Central memory CD8-positive, alpha-beta T cell (primary cell): Measurements from ENCODE around the gene YJEFN3.
A peak's percentile ranks its signal among the peaks of the same experiment; 100 is the strongest.

Source experiments
- ATAC-seq: fragments of 150-1000 bp; cut with Tn5 transposase; replicated peaks from 2 replicates; pipeline ENCODE4 v1.10.0; 2022; ENCODE audit warnings: mild to moderate bottlenecking, moderate FRiP score, moderate number of reproducible peaks; ENCODE audit not compliant: poor library complexity, severe bottlenecking; ENCODE audit errors: extremely low read depth
- DNase-seq, 2 donors: peaks; one replicate each; pipeline ENCODE4 v3.0.0; 2021; ENCODE audit warnings: low spot score in 2 of 2
- H3K27ac Mint-ChIP-seq: one replicate; pipeline ENCODE4 v1.8.0; 2022; ENCODE audit warnings: low read depth, mild to moderate bottlenecking, moderate library complexity, mixed read lengths
- H3K27me3 Mint-ChIP-seq: one replicate; pipeline ENCODE4 v1.8.0; 2022; ENCODE audit warnings: mixed read lengths
- H3K36me3 Mint-ChIP-seq: one replicate; pipeline ENCODE4 v1.8.0; 2022; ENCODE audit warnings: mild to moderate bottlenecking, moderate library complexity, mixed read lengths; ENCODE audit not compliant: insufficient read depth
- H3K4me1 Mint-ChIP-seq: one replicate; pipeline ENCODE4 v1.8.0; 2022; ENCODE audit warnings: mixed read lengths
- H3K4me3 Mint-ChIP-seq: one replicate; pipeline ENCODE4 v1.8.0; 2022; ENCODE audit warnings: mild to moderate bottlenecking, moderate library complexity, mixed read lengths
- H3K9me3 Mint-ChIP-seq: one replicate; pipeline ENCODE4 v1.8.0; 2022; ENCODE audit warnings: mixed read lengths

YJEFN3 gene

DNA sequence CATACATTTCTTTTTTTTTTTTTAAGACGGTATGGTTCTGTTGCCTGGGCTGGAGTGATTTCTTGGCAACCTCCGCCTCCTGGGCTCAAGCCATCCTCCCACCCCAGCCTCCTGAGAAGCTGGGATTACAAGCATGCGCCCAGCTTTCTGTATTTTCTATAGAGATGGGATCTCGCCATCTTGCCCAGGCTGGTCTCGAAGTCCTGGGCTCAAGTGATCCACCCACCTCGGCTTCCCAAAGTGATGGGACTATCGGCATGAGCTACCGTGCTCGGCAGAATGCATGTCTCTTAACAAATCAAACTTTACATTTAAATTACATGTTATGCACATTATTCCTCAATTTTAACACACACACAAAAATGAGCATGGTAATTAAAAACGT, 11.5 kb upstream of the YJEFN3 start:
- no peaks in the 10 kb centered on the region for H3K9me3 Mint-ChIP-seq
- H3K36me3 Mint-ChIP-seq, result peaks cover 25% of the 10 kb centered on the region
- DNase-seq (no peak), ATAC-seq (no peak)
- no peaks in the 10 kb centered on the region for H3K27me3 Mint-ChIP-seq
- peak overlapping the region; percentile 92 for H3K4me3 Mint-ChIP-seq
- H3K4me1 Mint-ChIP-seq, result peaks cover 28% of the 10 kb centered on the region
- no peak overlapping the region for H3K27ac Mint-ChIP-seq

DNA sequence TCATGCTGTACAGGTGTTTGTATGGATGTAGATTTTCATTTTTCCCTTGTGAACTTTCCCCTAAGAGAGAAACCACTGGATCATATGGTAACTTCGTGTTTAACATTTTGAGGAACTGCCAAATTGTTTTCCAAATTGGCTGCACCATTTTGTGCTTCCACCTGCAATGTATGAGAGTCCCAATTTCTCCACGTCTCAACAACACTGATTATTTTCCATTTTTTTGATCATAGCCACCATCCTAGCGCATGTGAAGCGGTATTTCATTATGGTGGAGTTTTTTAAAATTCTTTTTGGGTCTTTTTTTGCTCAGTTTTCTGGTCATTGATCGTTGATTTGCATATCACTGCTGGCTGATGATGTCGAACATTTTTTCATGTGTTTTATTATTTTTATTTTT, 7.7 kb upstream of the YJEFN3 start:
- H3K9me3 Mint-ChIP-seq, result no peaks in the 10 kb centered on the region
- ATAC-seq (no peak), DNase-seq (no peak)
- H3K27ac Mint-ChIP-seq, result no peak overlapping the region
- no peaks in the 10 kb centered on the region for H3K27me3 Mint-ChIP-seq
- H3K4me3 Mint-ChIP-seq, result no peak overlapping the region
- H3K4me1 Mint-ChIP-seq, result peaks cover 26% of the 10 kb centered on the region
- H3K36me3 Mint-ChIP-seq, result peaks cover 27% of the 10 kb centered on the region

DNA sequence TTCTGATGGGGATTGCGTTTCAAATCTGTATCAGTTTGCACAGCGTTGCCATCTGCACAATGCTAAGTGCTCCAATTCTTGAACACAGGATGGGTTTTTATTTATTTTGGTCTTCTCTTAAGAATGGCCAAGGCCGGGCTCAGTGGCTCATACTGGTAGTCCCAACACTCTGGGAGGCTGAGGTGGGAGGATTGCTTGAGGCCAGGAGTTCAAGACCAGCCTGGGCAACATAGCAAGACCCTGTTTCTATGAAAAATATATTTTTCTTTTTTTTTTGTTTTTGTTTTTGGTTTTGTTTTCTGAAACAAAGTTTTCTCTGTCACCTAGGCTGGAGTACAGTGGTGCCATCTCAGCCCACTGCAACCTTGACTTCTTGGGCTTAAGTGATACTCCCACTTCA, 5.5 kb upstream of the YJEFN3 start:
- H3K27ac Mint-ChIP-seq, result no peak overlapping the region

DNA sequence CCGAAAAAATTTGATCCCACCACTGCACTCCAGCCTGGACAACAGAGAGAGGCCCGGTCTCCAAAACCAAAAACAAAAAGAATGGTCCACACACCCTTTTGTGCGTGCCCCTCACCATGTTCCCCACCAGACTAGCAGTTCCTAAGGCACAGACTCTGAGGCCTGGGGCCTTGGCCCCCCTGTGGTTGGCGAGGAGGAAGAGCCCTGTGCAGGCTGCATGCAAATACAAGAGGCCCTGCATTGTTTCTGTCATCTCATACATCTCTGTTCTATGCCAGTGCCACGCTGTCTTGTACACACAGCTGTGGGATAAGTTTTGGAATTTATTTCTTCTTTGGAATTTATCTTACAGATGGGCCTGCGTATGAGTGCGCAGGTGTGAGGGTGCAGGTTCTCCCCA, 4.7 kb upstream of the YJEFN3 start:
- DNase-seq (no peak), ATAC-seq (no peak)
- Mint-ChIP-seq H3K4me1 (peaks cover 19% of the 10 kb centered on the region), H3K27ac (no peak overlapping the region), H3K36me3 (peaks cover 24% of the 10 kb centered on the region), H3K9me3 (no peaks in the 10 kb centered on the region), H3K27me3 (no peaks in the 10 kb centered on the region), H3K4me3 (no peak overlapping the region)

More for the DNA sequence above, 5.5 kb upstream of the YJEFN3 start:
- Mint-ChIP-seq H3K9me3 (no peaks in the 10 kb centered on the region), H3K4me3 (no peak overlapping the region), H3K4me1 (peaks cover 20% of the 10 kb centered on the region), H3K27me3 (no peaks in the 10 kb centered on the region), H3K36me3 (peaks cover 27% of the 10 kb centered on the region)
- no peak for DNase-seq
- no peak for ATAC-seq

DNA sequence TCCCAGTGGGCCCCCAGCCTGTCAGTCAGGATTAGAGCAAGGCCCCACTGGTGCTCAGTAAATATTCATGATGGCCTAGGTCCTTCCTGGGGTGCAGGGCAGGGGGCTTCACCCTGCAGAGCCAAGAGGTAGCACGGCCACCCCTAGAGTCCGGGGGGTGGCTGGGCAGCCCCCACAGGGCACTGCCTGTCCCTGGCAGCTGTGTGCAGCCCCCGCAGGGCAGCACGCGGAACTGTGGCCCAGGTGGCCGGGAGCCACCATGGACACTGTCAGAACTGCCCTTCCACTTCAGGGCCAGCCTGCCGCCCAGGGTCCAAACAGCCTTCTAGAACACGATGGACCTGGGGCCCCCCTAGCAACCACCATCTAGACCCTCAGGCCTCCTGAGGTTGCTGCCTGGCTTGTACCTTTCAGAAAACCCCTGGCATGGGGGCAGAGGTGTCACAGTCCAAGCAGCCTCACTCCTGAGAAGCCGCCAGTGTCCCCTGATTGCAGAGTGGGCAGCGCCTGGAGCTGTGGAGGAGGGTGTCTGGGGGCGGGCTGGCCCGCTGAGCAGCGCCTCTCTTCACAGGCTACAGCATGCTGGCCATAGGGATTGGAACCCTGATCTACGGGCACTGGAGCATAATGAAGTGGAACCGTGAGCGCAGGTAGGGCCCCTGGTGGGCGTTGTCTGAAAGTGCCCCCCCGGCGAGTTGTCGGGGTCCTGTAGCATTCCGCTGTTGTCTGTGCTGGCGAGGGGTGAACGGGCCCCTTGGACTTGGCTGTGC, 2.9 kb upstream of the YJEFN3 start:
- ATAC-seq, result no peak
- Mint-ChIP-seq H3K36me3 (peaks cover 27% of the 10 kb centered on the region), H3K27me3 (no peaks in the 10 kb centered on the region), H3K4me1 (peaks cover 4% of the 10 kb centered on the region), H3K9me3 (no peaks in the 10 kb centered on the region), H3K4me3 (no peak overlapping the region), H3K27ac (no peak overlapping the region)
- DNase-seq, result no peak

DNA sequence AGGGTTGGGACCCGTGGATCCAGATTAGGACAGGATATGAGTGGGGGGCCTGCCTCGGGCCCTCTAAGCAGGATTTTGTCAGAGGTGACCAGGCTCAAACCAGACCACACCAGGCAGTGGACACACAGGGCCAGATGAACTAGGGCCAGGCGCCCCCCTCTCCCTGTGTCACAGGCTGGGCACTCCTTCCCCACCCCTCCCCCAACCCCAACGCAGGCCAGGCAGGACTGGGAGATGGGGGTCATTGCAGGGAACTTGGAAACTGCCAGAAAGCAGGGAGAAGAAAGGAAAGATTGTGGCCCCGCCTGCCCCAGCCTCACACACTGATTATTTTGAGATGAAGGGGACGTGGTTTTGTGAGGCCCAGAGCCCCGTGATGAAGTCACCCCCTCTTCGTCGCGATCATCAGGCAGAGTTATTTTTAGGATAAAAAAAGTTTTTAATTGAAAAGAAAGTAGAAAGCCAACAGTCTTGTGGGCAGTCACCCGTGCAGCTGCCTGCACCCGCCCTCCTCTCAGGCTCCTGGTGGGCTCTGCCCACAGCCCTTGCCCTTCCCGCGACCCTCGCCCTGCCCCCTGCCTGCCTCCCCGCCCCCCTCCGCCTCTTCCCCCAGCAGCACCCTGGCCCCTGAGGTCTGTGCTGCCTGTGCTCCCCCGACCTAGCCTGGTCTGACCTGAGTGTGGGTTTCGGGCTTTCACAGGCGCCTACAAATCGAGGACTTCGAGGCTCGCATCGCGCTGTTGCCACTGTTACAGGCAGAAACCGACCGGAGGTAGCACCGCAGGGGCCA, 1.9 kb upstream of the YJEFN3 start:
- Mint-ChIP-seq H3K4me1 (no peaks in the 10 kb centered on the region), H3K27me3 (no peaks in the 10 kb centered on the region), H3K4me3 (no peak overlapping the region), H3K9me3 (no peaks in the 10 kb centered on the region), H3K36me3 (peaks cover 27% of the 10 kb centered on the region), H3K27ac (no peak overlapping the region)
- ATAC-seq (no peak), DNase-seq (no peak)

DNA sequence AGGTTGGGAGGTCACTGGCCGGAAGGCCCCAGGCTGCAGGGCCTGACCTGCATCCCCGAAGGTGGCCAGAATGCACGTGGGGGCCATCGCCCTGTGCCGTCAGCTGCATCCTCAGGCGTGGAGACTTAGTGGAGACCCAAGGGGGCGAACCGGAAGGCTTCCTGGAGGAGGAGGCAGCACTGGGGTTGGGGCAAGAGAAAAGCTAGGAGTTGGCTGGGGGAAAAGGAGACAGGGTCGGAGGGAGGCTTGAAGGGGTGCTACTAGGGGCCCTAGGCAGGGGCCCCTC, 1.4 kb upstream of the YJEFN3 start:
- no peak for ATAC-seq
- H3K27ac Mint-ChIP-seq, result no peak overlapping the region
- DNase-seq, result no peak
- H3K36me3 Mint-ChIP-seq, result peaks cover 27% of the 10 kb centered on the region
- peaks cover 5% of the 10 kb centered on the region for H3K4me1 Mint-ChIP-seq
- no peaks in the 10 kb centered on the region for H3K9me3 Mint-ChIP-seq
- H3K27me3 Mint-ChIP-seq, result no peaks in the 10 kb centered on the region
- no peak overlapping the region for H3K4me3 Mint-ChIP-seq

DNA sequence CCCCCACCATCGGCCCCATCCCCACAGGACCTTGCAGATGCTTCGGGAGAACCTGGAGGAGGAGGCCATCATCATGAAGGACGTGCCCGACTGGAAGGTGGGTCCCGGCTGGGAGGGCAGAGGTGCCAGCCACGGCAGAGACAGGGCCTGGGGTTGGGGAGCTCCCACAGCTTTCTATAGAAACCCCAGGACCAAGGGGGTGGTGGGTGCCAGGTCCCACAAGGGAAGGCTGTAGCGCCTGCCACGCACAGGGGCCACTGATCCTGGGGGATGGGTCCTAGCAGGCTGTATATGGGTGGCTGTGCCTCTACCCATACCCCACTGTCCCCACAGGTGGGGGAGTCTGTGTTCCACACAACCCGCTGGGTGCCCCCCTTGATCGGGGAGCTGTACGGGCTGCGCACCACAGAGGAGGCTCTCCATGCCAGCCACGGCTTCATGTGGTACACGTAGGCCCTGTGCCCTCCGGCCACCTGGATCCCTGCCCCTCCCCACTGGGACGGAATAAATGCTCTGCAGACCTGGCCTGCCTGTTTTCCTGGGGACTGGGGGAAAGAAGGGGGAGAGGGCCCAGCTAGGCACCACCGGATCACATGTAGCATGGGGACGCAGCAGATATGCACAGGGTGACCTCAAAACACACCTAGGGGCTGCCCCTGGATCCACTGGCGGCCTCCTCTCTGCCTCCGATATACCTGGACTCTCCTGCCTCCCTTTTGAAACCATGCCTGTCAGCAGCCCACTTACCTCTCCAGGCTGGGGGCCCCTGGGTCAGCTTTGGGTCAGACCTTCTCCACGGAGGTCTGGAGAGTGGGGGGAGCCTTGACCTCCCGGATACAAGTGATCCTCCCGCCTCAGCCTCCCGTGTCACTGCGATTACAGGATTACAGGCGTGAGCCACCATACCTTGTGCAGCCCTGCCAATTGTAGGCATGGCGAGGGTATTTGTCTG, 761 bp upstream of the YJEFN3 start:
- DNase-seq, result no peak

DNA sequence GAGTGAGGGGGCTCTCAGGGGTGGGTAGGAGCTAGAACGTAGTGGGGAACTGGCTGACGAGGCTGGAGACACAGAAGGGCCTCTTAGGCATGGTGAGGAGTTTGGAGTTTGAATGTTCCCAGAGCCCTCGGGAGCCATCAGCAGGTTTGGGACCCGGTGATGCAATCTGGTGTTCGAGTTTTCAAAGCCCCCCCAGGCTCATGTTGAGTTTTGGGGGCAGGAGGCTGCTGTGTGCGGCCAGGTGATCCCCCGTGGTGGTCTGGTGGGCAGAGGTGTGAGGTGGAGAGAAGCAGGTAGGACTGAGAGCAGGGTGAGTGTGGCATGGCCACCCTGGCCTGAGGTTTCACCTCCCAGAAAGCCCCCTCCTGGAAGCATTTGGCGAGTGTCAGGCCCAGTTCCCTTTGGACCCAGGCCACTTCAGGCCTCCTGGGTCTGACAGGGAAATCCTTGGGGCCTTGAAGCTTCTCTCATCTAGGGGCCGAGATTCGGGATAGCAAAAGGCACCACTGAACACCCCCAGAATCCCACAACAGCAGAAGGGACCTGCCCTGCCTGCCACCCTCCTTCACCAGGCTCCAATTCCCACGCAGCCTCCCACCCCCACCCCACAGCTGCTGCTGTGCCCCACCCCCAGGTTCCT, 1.2 kb downstream of the YJEFN3 start:
- Mint-ChIP-seq H3K4me1 (peaks cover 11% of the 10 kb centered on the region), H3K9me3 (no peaks in the 10 kb centered on the region), H3K27me3 (no peaks in the 10 kb centered on the region), H3K36me3 (peaks cover 26% of the 10 kb centered on the region), H3K4me3 (no peak overlapping the region), H3K27ac (peak overlapping the region; percentile 75)
- DNase-seq (no peak), ATAC-seq (no peak)

More for the DNA sequence above, 761 bp upstream of the YJEFN3 start:
- Mint-ChIP-seq H3K36me3 (peaks cover 25% of the 10 kb centered on the region), H3K27me3 (no peaks in the 10 kb centered on the region), H3K4me3 (no peak overlapping the region), H3K9me3 (no peaks in the 10 kb centered on the region), H3K27ac (no peak overlapping the region), H3K4me1 (peaks cover 6% of the 10 kb centered on the region)
- ATAC-seq, result no peak

DNA sequence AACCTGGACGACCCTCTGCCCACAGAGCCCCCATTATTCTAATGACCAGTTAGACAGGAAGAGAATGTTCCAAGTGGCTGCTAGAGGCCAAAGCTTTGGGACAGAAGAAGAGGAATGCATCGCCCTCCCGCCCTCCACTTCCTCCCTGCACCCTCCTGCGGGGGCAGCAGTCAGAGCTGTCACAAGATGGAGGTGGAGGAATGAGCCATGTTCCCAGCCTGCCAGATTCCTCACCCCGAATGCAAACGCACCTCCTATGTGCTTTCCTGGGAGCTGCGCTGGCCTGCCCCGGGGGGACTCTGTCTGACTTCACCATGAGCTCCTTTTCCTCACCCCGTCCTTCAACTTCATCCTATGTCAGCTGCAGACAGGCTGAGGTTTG, 1.7 kb downstream of the YJEFN3 start:
- Mint-ChIP-seq H3K36me3 (peaks cover 26% of the 10 kb centered on the region), H3K4me1 (peaks cover 11% of the 10 kb centered on the region), H3K4me3 (no peak overlapping the region), H3K9me3 (no peaks in the 10 kb centered on the region), H3K27ac (no peak overlapping the region), H3K27me3 (no peaks in the 10 kb centered on the region)
- DNase-seq (no peak), ATAC-seq (no peak)

DNA sequence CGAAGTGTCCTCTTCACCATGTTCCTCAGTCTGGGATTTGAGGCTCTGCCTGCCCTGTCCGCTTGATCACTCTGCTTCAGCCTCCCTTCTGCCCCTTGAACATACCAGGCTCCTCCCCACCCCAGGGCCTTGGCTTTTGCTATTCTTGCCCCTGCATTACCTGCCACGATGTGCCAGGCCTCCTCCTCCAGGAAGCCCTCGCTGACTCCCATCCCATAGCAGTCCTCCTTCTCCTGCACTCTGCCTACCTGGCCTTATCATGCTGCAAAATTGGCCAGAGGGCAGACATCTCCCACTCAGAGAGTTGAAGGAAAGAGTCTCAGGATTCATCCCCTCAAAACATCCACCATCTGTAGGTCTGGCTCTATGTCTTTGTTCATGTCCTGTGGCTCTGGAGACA, 2.2 kb downstream of the YJEFN3 start:
- no peak for ATAC-seq
- Mint-ChIP-seq H3K4me1 (peaks cover 11% of the 10 kb centered on the region), H3K4me3 (peak overlapping the region; percentile 3), H3K36me3 (peaks cover 26% of the 10 kb centered on the region), H3K27me3 (no peaks in the 10 kb centered on the region), H3K9me3 (no peaks in the 10 kb centered on the region), H3K27ac (no peak overlapping the region)
- DNase-seq, result no peak
